Measurements from ENCODE around the gene PLPP6.

The PLPP6 gene

DNA sequence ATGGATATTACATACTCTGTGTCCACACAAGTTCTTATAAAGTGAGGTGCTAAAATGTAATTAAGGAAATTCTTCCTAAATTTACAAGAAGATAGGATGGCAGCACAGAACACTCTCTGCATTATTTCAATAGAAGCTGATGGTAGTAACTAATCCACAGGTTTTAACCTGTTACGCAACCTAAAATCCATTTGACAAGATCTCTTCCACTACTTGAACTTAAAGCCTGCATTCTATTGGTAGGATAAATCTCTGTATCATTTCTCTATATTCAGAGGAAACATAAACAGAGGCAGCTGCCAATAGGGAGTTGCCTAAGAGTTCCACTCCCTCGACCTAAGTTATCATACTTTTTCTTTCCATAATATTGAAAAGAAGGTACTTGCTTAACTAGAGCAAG lies 38.8 kb downstream of the PLPP6 start:
- no peak for DNase-seq

DNA sequence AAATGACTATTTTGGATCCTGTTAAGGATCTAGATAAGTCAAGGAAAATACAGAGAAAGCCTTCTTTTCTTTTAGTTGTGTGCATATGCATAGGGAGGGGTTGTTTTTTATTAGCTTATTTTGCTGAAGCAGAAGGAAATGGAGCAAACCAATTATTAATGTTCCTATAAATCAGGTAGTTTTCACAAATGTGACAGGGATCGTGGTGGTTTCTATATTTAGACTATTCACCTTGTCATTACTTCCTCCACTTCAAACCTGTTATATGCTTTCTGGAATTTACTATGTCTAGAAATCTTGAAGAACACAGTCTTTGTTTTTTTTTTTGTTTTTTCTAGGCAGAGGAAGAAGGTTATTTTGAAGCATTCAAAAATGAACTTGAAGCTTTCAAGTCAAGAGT lies 39.4 kb downstream of the PLPP6 start:
- no peak for DNase-seq

- DNase-seq = no peak
Observed at GRCh38 chr9:4704129-4704528, 42.0 kb downstream of the PLPP6 start.

DNA sequence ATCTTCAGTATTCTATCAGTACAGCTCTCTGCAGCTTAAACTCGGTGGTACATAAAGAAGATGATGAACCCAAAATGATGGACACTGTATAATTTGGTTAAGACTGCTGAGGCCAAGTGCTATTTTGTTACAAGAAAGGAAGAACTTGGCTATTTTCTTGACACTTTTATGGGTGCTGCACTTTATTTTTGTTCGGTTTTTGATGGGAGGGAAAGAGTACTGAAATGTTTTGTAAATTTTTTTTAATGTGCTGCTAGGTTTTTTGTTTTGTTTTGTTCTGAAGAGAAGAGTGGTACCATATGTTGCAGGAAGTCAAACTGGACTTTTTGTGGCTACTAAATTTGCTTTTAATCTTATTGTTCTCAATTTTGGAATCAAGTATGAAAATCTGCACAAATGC lies 43.9 kb downstream of the PLPP6 start:
- no peak for DNase-seq

- no peak for DNase-seq
Observed at GRCh38 chr9:4706971-4707622, 45.0 kb downstream of the PLPP6 start.

DNA sequence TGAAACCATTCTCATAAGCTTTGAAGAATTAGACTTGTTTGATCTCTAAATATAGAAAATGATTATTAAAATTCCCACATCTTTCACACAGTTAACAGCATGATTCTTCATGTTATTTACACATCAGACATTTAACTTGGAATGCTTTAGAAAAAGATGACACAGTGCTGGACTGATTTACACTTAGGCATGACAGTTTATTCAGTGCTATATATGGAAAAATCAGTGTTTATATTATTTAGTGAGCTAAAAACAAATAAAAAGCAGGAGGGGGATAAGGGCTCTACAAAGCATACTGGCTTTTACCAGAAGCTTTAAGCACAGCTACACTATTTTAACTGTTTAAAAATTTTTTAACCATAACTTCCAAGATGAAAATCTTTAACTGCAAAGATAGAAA lies 47.3 kb downstream of the PLPP6 start:
- DNase-seq = no peak

DNA sequence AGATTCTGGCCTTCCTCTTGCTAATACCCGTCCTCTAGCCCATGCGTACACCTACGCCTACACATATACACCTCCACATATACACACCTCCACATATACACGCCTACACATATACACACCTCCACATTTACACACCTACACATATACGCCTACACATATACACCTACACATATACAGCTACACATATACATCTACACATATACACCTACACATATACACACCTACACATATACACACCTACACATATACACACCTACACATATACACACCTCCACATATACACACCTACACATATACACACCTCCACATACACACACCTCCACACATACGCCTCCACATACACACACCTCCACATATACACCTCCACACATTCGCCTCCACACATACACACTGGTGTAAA lies 51.8 kb downstream of the PLPP6 start:
- no peak for DNase-seq

GRCh38 chr9:4714266-4715016 lies 52.3 kb downstream of the PLPP6 start:
- DNase-seq = no peak
